ENCODE measurements around the gene GALR3.

The GALR3 gene

GRCh38 chr22:37862570-37863325 is 39.6 kb downstream of the GALR3 start:
- no peak for DNase-seq (ENCODE audit: low read depth in 1 of 2, low spot score in 1 of 2)

GRCh38 chr22:37865510-37865909 is 42.3 kb downstream of the GALR3 start:
- DNase-seq (ENCODE audit: low read depth in 1 of 2, low spot score in 1 of 2): no peak

GRCh38 chr22:37870273-37870672 is 47.1 kb downstream of the GALR3 start:
- DNase-seq (ENCODE audit: low read depth in 1 of 2, low spot score in 1 of 2): no peak

Data from stimulated activated CD4-positive, alpha-beta T cell treated with anti-CD3 and anti-CD28 coated beads, Interleukin-15, amount 100 ng/mL, for 1 hour (primary cell).